ENCODE data around the gene BLMH. TPM values are rescaled to one million over a fixed set of nuclear protein-coding genes. Genes with fewer than 3 reads are reported as not detected.

BLMH gene
- total and polyA plus RNA-seq, 8 donors = 5.4 to 32.4 (median 14.7) TPM; not detected in 1

- Histone ChIP-seq H3K4me1 (peaks cover 8 to 22% (median 12%) of the 10 kb centered on the region in 4 donors), H3K27me3 (no peaks in the 10 kb centered on the region), H3K4me3 (no peak overlapping the region), H3K27ac (no peak overlapping the region), H3K9me3 (no peaks in the 10 kb centered on the region), H3K36me3 (peaks cover 27 to 42% (median 33%) of the 10 kb centered on the region in 4 donors)
- DNase-seq = no peak
- WGBS, 5 donors = 84 to 90% (median 86%) methylated on average over 2 of the region's 2 CpGs
- intact Hi-C loops (cut with DNase I; ENCODE audit: low total_unique reads) = no loop called here
- TF ChIP-seq CTCF (IDR thresholded peaks at IDR 0.05) (no peak), EP300 (IDR thresholded peaks at IDR 0.05) (no peak), POLR2A (IDR thresholded peaks at IDR 0.05) (no peak), POLR2AphosphoS5 (IDR thresholded peaks at IDR 0.05) (no peak)
Measured at GRCh38 chr17:30290077-30290476, 1.7 kb downstream of the BLMH start.

DNA sequence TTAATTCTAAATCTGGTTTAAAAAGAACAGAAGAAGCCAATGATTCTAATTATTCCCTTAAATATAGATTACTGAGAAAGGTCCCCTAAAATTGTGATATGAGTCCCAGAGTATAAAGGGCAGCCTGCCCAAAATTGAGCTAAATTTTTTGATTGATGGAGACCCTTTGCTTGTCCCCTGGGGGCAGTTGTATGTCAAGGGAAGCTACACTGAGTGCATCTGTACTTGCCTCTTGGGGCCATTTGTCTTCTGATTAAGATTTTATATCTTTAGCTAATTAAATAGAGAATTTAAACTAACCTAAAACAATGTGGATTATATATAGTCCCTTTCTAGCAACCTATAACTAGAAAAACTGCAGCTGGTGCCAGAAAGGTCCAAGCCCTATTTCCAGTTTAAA lies 12.6 kb downstream of the BLMH start:
- intact Hi-C loops (cut with DNase I; ENCODE audit: low total_unique reads) = no loop called here
- no peak for DNase-seq
- Histone ChIP-seq H3K4me1 (no peaks in the 10 kb centered on the region), H3K4me3 (no peak overlapping the region), H3K27ac (no peak overlapping the region), H3K9me3 (no peaks in the 10 kb centered on the region), H3K36me3 (peaks cover 13 to 89% (median 79%) of the 10 kb centered on the region in 4 donors), H3K27me3 (no peaks in the 10 kb centered on the region)
- no peak for TF ChIP-seq POLR2AphosphoS5 (IDR thresholded peaks at IDR 0.05)
- no peak for TF ChIP-seq POLR2A (IDR thresholded peaks at IDR 0.05)
- no peak for TF ChIP-seq EP300 (IDR thresholded peaks at IDR 0.05)
- TF ChIP-seq CTCF (IDR thresholded peaks at IDR 0.05) = no peak

- Histone ChIP-seq H3K9me3 (no peaks in the 10 kb centered on the region), H3K27me3 (no peaks in the 10 kb centered on the region), H3K27ac (no peak overlapping the region), H3K4me3 (no peak overlapping the region), H3K4me1 (no peaks in the 10 kb centered on the region), H3K36me3 (peaks cover 16 to 89% (median 80%) of the 10 kb centered on the region in 4 donors)
- intact Hi-C loops (cut with DNase I; ENCODE audit: low total_unique reads) = no loop called here
- peak; percentile 28 to 76 for DNase-seq
- TF ChIP-seq POLR2AphosphoS5 (IDR thresholded peaks at IDR 0.05) (no peak), CTCF (IDR thresholded peaks at IDR 0.05) (peak in 3 of 7 experiments; percentile 24 to 29 (median 25))
Measured at GRCh38 chr17:30278032-30278431, 13.7 kb downstream of the BLMH start.

- TF ChIP-seq CTCF (IDR thresholded peaks at IDR 0.05) (no peak), POLR2AphosphoS5 (IDR thresholded peaks at IDR 0.05) (no peak), POLR2A (IDR thresholded peaks at IDR 0.05) (no peak), EP300 (IDR thresholded peaks at IDR 0.05) (no peak)
- Histone ChIP-seq H3K27me3 (no peaks in the 10 kb centered on the region), H3K4me1 (no peaks in the 10 kb centered on the region), H3K36me3 (peaks cover 35 to 91% (median 80%) of the 10 kb centered on the region in 4 donors), H3K27ac (no peak overlapping the region), H3K4me3 (no peak overlapping the region), H3K9me3 (no peaks in the 10 kb centered on the region)
- 72 to 92% (median 88%) methylated on average over 2 of the region's 2 CpGs for WGBS, 5 donors
- DNase-seq = no peak
- intact Hi-C loops (cut with DNase I; ENCODE audit: low total_unique reads) = no loop called here
Measured at GRCh38 chr17:30275911-30276310, 15.8 kb downstream of the BLMH start.
